ENCODE data around the gene RNF8.
"Not testable (repeated sequence)": the region's sequence is repeated elsewhere in the genome, so short reads cannot be mapped to it uniquely, and the experiment has no call there.

The RNF8 gene

GRCh38 chr6:37401658-37402057 is 47.9 kb downstream of the RNF8 start:
- DNase-seq = not testable (repeated sequence)

GRCh38 chr6:37406726-37407341 is 53.1 kb downstream of the RNF8 start:
- DNase-seq = no peak

DNA sequence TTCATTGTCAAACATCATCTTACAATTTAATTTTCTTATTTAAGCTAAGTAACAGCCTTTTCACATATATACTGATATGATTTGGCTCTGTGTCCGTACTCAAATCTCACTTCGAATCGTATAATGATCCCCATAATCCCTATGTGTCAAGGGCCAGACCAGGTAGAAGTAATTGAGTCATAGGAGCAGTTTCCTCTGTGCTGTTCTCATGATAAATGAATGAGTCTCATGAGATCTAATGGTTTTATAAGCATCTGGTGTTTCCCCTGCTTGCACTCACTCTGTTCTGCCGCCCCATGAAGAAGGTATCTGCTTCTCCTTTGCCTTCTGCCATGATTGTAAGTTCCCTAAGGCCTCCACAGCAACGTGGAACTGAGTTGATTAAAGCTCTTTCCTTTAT is 54.2 kb downstream of the RNF8 start:
- DNase-seq = no peak

DNA sequence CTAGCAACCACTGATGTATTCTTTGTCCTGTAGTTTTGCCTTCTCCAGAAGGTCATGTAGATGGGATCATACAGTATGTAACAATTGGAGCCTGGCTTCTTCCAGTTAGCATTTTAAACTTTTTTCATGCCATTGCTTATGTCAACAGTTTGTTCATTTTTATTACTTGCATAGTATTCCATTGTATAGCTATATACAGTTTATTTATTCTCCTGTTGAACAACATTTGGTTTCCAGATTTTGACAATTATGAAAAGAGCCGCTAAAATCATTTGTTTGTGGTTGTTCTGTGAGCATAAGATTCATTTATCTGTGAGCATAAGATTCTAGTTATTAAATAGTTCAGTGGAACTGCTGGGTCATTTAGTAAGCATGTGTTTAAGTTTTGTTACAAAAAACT is 55.7 kb downstream of the RNF8 start:
- DNase-seq = no peak

DNA sequence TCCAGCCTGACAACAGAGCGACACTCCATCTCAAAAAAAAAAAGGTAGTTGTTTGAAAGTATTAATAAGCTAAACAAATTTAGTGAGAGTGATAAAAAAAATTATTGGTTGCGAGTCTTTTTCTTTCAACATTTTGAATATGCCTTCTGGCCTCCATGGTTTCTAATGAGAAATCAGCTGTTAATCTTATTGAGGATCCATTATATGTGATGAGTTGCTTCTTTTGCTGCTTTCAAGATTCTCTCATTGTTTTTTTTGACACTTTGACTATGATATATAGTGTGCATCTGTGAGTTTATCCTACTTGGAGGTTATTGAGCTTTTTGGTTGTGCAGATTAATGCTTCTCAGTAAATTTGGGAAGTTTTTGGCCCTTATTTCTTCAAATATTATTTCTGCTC is 63.6 kb downstream of the RNF8 start:
- DNase-seq = no peak

DNA sequence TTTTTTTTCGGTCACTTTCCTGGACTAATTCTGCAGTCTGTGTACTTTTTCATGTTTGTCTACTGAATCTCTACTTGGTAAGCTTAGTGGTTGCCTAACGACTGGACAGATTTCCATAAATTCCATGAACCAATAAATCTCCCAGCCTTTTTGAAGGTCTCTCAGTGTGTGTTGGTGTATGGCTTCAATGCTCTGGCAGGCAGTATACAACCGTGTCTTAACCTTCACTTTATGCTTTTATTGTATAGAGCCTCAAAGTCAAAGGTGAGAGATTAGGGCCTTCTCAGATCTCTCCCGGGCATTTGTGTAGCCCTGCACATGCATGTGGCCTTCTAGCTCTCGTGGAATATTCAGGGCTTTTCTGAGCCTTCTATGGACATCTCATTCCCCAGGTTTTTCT is 64.9 kb downstream of the RNF8 start:
- DNase-seq = no peak

DNA sequence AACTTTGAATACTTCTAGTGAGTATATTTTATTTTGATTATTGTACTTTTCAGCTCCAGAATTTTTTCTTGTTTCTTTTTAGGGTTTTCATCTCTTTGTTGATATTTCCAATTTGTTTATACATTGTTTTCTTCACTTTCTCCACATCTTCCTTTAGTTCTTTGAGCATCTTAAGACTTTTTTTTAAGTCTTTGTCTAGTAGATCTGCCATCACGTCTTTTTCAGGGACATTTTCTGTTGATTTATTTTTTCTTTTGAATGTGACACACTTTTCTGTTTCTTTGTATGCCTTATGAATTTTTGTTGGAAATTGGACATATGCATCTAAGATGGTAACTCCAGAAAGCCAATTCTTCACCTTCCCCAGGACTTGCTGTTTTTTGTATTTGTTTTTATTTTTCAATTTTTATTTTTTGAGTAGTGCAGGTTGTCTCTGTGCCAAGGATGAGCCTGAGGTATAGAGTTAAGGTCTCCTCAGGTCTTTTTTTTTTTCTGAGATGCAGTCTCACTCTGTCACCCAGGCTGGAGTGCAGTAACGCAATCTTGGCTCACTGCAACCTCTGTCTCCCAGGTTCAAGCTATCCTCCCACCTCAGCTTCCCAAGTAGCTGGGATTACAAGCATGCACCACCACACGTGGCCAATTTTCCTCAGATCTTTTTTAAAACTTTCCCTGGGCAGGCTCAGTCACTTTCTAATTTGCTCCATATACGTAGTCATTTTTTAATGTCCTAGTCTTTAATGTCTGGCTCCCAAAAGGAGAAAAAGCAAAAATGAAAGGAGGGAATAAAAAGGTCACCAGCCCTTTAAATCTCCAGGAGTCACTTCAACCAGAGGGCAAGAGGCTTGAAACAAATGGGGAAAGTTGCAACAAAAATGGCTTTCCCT is 72.5 kb downstream of the RNF8 start:
- DNase-seq = no peak

- DNase-seq = no peak
Observed at GRCh38 chr6:37426945-37427510, 73.2 kb downstream of the RNF8 start.

GRCh38 chr6:37429352-37429750 is 75.6 kb downstream of the RNF8 start:
- no peak for DNase-seq

DNA sequence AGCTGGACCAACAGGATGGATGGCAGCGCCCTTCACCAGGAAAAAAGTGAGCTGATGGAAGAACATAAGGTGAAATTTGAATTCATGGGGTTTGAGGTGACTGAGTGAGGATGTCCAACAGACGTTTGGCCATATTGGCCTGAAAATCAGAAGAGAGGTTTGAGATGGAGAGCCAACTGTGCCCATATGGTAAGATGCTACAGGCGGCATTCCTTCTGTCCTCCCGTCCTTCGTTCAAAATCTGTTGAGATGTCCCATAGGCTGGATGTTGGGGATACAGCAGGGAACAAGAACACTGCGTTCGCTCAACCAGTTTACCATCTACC is 78.8 kb downstream of the RNF8 start:
- DNase-seq = no peak

DNA sequence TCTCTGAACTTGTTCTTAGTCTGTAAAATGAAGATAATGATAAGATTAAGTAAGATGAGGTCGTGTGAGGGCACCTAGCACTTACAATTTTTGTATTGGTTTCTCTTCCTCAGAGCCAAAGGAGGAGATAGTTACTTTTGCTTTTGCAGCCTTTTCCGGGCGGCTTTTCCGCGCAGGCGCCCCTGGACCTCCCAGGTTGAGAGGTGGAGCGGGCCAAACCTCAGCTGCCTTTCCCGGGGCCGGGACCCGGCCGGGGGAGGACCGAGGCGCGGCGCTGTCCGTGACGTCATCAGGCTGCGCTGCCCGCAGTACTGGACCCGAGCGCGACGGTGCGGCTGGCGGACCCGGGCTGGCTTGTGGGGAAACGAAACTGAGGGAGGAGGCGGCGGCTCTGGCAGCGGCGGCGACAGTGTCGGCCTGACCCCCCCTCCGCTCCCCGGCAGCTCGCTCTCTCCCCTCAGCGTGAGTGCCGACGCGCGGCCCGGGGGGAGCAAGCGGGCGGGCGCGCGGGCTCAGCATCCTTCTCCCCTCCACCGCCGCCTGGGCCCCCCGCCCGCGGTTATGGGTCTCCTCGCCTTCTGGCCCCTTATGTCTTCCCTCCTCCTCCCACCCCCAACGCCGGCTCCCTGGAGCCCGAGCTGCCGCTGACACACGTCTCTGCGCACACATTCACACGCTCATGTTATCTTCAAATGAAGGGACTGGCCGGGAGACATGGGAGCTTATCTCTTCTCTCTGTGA is 79.3 kb downstream of the RNF8 start, which contains the start of gene CMTR1:
TSS of gene CMTR1 (plus strand) at position 306 of the 741 bp plus-strand sequence. CDS start 2,409 bp downstream, outside the sequence.
- peak; percentile 98 for DNase-seq

DNA sequence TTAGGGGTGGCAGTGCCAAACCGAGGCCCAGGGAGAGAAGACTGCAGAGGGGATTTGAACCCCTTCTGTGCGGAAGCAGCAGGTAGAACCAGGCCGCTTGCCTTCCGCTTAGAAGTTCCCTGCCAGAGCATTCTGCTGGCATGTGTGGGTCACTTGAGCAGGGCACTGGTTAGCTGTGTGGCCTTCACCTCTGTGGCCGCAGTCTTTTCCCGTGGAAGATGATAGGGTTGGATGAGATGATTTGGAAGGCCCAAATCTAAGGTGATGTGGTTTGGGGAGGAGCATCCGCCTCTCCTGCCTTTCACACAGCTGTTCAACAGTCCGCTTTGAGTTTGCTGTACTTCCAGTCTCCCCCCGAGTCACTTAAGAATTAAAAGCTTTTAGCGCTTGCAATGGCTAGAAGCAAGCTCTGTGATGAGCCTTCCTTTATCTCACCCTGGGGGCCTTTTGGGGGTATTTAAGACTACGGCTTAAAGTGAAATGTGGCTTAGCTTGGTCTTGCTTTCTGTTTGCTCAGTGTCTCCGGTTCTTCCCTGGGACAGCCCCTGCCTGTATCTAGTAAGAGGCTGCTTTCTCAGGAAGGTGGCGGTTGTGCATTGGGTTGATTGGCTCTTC is 80.0 kb downstream of the RNF8 start:
- peak; percentile 51 for DNase-seq

- no peak for DNase-seq
Observed at GRCh38 chr6:37435373-37435772, 81.6 kb downstream of the RNF8 start.

GRCh38 chr6:37435816-37436215 is 82.0 kb downstream of the RNF8 start:
- DNase-seq = no peak

DNA sequence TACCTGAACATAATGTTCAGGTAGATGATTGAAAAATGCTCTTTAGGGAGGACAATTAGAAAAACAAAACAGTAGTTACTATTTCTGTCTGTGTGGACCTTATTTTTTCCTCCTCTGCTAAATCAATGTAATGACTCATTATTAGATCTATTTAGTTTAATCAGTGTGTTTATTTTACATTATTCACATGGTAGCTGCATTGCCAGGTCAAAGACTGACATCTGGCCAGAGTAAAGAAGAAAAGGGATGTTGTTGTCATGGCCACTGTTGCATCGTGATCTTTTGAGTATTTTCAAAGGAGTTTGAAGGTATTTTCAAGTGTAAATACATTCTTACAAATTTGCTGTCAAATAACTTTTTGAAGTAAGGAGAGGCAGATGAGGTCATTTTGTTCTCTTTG is 85.1 kb downstream of the RNF8 start:
- no peak for DNase-seq

- no peak for DNase-seq
Observed at GRCh38 chr6:37441651-37442050, 87.9 kb downstream of the RNF8 start.

DNA sequence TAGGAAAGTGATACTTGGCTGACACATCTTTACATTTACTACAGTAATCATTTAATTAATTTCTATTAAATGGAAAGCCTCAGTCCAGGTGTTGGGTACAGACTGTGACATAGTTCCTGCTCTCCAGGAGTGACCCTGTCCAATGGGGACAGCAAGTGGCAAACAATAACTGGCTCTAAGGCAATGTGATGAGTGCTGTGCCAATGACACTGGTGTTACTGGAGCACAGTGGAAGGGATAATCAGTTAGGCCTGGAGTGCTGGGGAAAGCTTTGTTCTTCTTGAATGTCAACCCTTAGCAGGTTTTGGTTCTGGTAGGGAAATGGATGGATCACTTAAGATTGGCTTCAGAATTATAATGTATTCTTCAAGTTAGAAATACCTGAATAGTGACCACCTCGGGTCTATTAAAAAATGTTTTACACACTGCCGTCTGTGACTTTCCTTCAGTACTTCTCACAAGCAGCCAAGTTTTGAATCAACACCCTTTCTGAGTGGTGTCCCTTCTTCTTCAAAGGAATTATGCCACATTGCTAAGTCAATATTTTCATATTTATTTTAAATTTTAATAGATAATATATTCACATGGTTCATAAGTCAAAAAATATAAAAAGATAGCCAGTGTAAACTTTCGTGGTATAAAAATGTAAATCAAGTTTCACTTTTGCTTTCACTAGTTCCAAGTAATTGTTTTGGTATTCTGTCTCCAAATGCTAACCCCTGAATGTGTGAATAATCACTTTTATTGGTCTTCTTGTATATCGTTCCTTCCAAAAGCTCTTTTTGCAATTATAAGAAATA is 88.8 kb downstream of the RNF8 start:
- peak; percentile 10 for DNase-seq

GRCh38 chr6:37443216-37443542 is 89.4 kb downstream of the RNF8 start:
- not testable (repeated sequence) for DNase-seq

Data from CD4-positive, alpha-beta T cell treated with Interleukin-10 for 1 hour (primary cell).